SK-N-SH (cell line): ENCODE data around the gene DDX31.

ENCODE experiments used
- CTCF ChIP-seq: fragments of 200-600 bp; sonication (generic); IDR thresholded peaks from 2 replicates; pipeline ENCODE4 v1.6.1; 2017; ENCODE audit warnings: antibody characterized with exemption, mild to moderate bottlenecking, moderate library complexity
- EP300 ChIP-seq, 2 experiments: IDR thresholded peaks; 2 replicates each; pipeline versions ENCODE4 v1.4.0 to v1.6.1; 2012; ENCODE audit warnings: borderline replicate concordance in 1 of 2, low read depth in 1 of 2, low read length in 1 of 2
- MXI1 ChIP-seq: IDR thresholded peaks from 2 replicates; pipeline ENCODE4 v1.6.1; 2012; ENCODE audit warnings: mild to moderate bottlenecking, low read depth, low read length, improper control_type of control experiment

DNA sequence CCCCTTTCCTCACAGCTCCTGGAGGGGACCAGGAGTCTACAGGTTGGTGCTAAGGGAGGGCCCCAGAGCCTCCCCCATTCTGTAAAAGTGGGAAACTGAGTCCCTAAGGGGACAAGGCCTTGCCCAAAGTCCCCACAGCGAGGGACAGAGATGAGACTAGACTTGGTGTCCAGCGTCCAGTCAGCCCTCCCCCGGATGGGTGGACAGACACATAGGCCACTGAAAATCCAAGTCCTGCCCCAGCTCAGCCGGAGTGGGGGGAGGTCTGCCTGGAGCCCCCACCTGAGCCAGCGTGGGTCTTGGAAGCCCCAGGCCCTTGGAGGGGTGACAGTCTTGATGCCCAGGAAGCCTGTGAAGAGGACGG is 82.2 kb downstream of the DDX31 start:
- TF ChIP-seq CTCF = no peak
- no peak for TF ChIP-seq EP300 (IDR thresholded peaks at IDR 0.05; ENCODE audit: borderline replicate concordance in 1 of 2, low read depth in 1 of 2, low read length in 1 of 2)
- no peak for TF ChIP-seq MXI1
